ENCODE data around the gene MAP3K2. TPM values are rescaled to one million over a fixed set of nuclear protein-coding genes. Genes with fewer than 3 reads are reported as not detected.

Gene MAP3K2
- total RNA-seq, 1 donor from 2014 or later = 37.9 TPM

DNA sequence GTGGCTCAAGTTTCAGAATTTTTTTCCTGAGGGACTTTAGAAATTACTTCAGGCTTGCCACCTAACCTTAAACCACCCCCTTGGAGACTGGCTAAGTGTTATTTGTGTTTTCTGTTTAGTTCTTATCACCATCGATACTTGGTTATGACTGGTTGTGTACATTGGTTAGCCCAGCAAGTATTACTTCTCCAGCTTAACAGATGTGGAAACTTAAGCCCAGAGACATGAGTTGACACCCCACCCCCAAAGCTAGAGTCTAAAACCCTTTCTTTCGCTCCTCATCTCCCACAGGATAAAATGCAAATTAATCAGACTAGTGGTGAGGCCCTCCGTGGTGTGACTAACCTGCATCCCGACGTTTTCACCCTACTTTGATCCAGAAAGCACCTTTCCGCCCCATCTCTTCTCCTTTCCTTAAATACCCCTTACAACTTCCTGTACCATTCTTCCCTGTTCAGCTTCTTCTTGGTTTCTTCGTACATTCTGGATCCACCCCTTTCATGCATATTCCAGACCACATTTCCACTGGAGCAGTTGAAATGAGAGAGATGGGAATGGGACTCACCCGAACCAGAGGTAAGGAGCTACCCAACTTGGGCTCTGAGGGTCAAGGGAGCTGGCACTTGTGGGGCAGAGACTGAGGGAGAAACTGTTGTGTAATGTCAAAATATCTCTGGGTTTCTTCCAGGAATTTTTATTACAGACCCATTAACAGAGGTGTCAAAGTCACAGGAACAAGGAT is 819 bp upstream of the MAP3K2 start:
- DNase-seq (ENCODE audit: low spot score in 2 of 2) = no peak
- FAIRE-seq = no peak

- DNase-seq (ENCODE audit: low spot score in 2 of 2) (peak; percentile 77 to 83), FAIRE-seq (no peak)
These were observed 766 bp downstream of the MAP3K2 start for GRCh38 chr2:127386764-127387654.

DNA sequence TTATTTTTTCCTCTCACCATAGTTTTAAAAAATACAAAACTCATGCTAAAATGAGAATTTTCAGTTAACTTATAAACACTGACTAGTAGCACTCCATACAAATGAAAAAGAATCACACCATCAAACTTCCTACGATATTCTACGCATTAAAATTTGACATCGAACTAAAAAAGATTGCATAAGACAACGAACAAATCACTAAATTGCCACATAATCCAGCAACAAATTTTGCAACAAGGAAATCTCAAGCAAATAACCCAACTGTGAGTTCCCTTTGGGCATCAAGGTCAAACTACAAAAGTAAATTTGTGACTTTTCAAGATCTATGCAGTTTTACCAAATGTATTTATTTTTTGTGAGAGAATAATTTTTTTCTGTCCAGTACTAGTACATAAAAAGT is 1.5 kb downstream of the MAP3K2 start:
- DNase-seq (ENCODE audit: low spot score in 2 of 2) (no peak), FAIRE-seq (no peak)

DNA sequence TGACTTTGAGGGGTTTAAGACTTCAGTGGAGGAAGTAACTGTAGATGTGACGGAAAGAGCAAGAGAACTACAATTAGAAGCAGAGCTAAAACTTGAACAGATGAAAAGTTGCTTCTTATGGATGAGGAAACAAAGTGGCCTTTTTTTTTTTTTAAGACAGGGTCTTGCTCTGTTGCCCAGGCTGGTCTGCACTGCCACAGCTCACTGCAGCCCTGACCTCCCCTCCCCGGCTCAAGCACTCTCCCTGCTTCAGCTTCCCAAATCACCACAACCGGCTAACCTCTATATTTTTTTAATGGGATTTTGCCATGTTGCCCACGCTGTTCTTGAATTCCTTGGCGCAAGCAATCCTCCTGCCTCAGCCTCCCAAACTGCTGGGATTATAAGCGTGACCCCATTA is 3.2 kb downstream of the MAP3K2 start:
- FAIRE-seq (no peak), DNase-seq (ENCODE audit: low spot score in 2 of 2) (no peak)

DNA sequence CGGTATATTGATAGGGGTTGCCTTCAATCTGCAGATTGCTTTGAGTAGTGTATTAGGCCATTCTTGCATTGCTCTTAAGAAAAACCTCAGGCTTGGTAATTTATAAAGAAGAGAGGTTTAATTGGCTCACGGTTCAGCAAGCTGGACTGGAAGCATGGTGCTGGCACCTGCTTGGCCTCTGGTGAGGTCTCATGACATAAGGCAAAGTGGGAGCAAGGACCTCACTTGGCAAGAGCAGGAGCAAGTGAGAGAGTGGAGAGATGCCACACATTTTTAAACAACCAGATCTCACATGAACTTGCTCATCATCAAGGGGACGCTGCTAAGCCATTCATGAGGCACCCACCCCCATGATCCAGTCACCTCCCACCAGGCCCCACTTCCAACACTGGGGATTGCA is 4.9 kb downstream of the MAP3K2 start:
- FAIRE-seq (no peak), DNase-seq (ENCODE audit: low spot score in 2 of 2) (no peak)

DNA sequence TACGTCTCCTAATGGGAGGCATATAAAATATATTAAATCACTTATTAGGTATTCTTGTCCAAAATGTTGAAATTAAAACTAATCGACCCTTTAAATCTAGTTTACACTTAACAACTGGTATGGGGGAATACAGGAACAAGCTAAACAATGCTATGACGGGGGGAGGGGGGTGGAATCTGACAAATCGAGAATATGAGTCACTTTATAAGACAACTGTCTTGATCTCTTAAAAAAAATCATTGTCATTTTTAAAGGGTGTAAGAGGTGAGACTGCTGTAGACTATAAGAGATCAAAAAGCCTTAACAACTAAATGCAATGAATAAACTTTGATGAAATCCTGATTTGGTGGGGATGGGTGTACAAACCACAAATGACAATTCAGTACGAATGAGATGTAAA is 6.0 kb downstream of the MAP3K2 start:
- DNase-seq (ENCODE audit: low spot score in 2 of 2) (no peak), FAIRE-seq (no peak)

- no peak for FAIRE-seq
- no peak for DNase-seq (ENCODE audit: low spot score in 2 of 2)
These were observed 7.9 kb downstream of the MAP3K2 start for GRCh38 chr2:127379712-127380355.

DNA sequence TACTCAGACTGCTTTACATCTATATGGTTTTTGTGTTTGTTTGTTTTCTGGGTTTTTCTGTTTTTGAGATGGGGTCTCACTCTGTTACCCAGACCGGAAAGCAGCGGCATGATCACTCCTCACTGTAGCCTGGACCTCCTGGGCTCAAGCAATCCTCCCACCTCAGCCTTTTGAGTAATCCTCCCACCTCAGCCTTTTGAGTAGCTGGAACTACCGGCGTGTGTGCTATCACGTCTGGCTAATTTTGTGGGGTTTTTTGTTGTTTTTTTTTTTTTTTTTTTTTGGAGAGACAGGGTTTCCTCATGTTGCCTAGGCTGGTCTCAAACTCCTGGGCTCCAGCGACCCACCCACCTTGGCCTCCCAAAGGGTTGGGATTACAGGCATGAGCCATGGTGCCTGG is 9.1 kb downstream of the MAP3K2 start:
- no peak for FAIRE-seq
- DNase-seq (ENCODE audit: low spot score in 2 of 2) = no peak

DNA sequence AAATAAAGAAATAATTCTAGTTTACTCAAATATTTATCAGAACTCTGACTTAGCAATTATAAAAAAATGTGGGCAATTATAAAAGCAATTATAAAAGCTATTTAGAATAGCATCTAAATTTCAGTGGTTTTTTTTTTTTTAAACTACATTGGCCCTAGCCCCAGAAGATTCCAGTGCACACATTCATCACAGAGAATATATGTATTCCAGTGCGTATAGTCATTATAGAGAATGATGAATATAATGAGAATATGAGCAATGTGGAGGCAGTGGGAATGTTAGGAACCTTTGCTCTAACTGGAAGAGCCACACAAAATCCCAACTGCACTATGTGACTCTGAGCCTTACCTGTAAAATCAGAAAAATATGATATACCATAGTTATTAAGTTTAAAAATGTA is 10.5 kb downstream of the MAP3K2 start:
- FAIRE-seq = no peak
- DNase-seq (ENCODE audit: low spot score in 2 of 2) = no peak

- DNase-seq (ENCODE audit: low spot score in 2 of 2) (no peak), FAIRE-seq (no peak)
These were observed 11.5 kb downstream of the MAP3K2 start for GRCh38 chr2:127376257-127376656.

- DNase-seq (ENCODE audit: low spot score in 2 of 2) (no peak), FAIRE-seq (no peak)
These were observed 14.3 kb downstream of the MAP3K2 start for GRCh38 chr2:127373362-127374083.

GRCh38 chr2:127371037-127371436 is 16.7 kb downstream of the MAP3K2 start:
- FAIRE-seq = no peak
- no peak for DNase-seq (ENCODE audit: low spot score in 2 of 2)

DNA sequence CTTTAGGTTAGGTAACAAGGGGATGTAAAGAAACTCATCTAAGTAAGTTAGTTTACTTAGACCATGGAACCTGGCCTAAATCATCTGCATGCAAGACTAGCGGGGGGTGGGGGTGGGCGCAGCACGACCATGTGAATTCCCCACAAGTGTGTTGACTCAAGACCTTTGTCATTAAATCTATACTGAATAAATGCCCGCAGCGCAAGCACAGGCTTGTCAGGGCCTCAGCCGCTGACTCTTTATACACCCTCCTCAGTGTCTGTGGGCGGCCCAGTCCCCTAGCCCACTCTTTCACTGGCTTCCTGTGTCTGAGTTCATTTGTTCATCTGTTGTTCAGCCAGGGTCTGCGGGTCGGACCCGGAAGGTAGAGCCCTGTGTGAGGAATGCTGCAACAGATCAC is 17.8 kb downstream of the MAP3K2 start:
- DNase-seq (ENCODE audit: low spot score in 2 of 2) (no peak), FAIRE-seq (no peak)

DNA sequence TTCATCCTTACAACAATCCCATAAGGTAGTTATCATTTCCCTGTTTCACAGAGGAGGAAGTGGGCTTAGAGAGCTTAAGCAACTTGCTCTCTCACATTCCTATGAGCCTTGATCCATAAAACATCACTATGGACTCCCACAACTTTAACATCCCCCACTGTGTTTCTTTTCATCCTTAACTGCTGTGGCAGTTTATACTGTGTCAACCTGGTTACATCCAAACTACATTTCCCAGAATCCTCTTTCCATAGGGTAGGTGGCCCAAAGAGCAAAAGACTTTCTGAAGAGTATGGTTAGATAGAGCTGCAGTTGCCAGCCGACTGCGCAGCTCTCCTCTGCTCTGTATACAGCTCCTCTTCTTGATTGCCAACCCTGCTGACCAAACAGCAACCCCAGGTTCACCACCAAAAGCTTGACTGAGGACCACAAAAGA is 22.5 kb downstream of the MAP3K2 start:
- FAIRE-seq (no peak), DNase-seq (ENCODE audit: low spot score in 2 of 2) (no peak)

GRCh38 chr2:127362971-127363370 is 24.8 kb downstream of the MAP3K2 start:
- FAIRE-seq (no peak), DNase-seq (ENCODE audit: low spot score in 2 of 2) (no peak)

DNA sequence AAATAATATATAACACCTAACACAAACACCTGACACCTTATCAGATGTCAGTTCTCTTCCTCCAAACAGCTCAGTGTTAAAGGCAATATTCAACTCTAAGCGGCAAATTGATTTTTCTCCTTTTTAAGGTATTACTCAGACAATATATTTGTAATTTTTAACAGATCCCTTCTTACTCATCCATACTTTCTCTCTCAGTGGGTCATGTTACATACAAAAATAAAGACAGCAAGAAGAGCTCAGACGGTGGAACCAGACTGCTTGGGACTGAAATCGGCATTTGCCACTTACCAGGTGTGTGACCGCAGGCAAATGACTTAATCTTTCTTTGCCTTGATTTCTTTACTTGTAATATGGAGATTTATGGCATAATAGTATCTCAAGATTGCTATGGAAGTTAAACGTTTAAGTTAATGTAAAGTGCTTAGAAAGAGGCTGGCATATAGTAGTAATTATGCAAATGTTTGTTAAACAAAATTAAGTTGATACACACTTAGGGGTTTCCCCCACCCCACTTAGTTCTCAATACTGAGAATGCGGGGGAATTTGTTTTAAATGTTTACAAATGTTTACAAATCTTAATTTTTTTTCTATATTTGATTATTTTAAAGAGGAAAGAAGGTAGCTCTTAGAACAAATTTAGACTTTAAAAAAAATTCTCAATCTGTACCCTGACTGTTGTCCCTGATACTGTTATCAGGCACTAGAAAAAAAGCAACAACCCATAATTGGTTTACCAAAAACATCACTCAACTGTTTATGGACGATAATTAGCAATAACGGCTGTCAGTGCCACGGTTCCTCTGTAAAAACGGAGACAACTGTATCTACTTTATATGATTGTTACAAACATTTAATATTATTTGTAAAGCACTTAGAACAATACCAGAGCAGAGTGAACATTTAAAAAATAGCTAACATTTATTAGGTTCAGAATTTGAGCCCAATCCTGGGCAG is 25.6 kb downstream of the MAP3K2 start:
- DNase-seq (ENCODE audit: low spot score in 2 of 2) (no peak), FAIRE-seq (no peak)

DNA sequence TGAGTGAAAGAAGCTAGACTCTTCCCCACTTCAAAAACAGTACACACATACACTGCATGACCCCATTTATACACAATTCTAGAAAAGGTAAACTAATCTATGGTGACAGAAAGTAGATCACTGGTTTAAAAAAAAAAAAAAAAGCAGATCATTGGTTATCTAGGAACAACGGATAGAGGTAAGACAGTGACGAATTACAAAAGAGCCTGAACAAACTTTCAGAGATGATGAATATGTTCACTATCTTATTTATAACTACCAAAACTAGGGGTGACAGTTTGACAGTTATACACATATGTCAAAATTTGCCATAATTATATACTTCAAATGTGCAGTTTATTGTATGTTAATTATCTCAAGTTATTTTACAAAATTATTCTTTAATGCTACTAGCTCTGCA is 27.5 kb downstream of the MAP3K2 start:
- FAIRE-seq = no peak
- no peak for DNase-seq (ENCODE audit: low spot score in 2 of 2)

DNA sequence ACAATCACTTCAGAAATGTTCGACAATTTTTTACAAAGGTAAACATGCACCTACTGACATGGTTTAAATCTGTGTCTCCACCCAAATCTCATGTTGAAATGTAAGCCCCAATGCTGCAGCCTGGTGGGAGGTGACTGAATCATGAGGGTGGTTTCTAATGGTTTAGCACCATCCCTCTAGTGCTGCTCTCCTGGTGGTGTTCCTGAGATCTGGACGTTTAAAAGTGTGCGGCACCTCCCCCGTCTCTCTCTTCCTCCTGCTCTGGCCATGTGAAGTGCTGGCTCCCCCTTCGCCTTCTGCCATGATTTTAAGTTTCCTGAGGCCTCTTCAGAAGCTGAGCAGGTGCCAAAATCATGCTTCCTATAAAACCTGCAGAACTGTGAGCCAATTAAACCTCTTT is 28.3 kb downstream of the MAP3K2 start:
- FAIRE-seq (no peak), DNase-seq (ENCODE audit: low spot score in 2 of 2) (no peak)

DNA sequence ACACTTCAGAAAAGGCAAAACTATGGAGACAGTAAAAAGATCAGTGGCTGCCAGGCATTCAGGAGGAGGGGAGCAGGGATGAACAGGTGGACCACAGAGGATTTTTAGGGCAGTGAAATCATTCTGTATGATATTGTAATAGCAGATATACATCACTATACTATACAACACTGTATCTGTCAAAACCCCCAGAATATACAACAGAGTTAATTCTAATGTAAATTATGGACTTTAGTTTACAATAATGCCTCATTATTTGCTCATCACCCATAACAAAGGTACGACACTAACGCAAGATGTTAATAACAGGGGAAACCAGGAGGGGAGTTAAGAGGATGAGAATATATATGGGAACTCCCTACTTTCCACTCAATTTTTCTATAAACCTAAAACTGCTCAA is 28.8 kb downstream of the MAP3K2 start:
- DNase-seq (ENCODE audit: low spot score in 2 of 2) = no peak
- no peak for FAIRE-seq

DNA sequence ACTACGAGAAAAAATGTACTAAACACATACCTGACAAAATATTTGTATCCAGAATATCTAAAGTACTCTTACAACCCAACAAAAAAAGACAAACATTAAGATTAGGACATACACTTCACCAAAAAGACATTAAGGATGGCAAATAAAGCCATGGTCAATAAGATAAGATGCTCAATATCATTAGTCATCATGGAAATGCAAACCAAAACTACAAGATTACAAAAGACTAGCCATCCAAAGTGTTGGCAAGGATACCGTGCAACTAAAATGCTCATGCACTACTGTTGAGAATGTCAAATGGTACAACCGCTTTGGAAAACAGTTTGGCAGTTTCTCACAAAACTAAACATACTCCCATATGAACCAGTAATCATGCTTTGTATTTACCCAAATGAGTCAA is 29.7 kb downstream of the MAP3K2 start:
- no peak for DNase-seq (ENCODE audit: low spot score in 2 of 2)

More for the DNA sequence above, 29.7 kb downstream of the MAP3K2 start:
- FAIRE-seq = peak; percentile 56

All from frontal cortex (tissue), 4 donors.